SK-N-SH (cell line): Measurements from ENCODE around the gene BRD7. TPM values are rescaled to one million over a fixed set of nuclear protein-coding genes. Genes with fewer than 3 reads are reported as not detected.

Experiments
- CTCF ChIA-PET: fragments of 300-600, 350-600 bp; formaldehyde crosslinking; extraction: SDS; loops from one replicate; lab custom pipeline; 2021; lab: Yijun Ruan, JAX
- POLR2A ChIA-PET: fragments of 350-600 bp; sonication (Branson Sonifier 250); formaldehyde crosslinking; extraction: SDS; loops from one replicate; lab custom pipeline; 2020; ENCODE audit warnings: antibody characterized with exemption, inconsistent platforms; lab: Yijun Ruan, JAX
- DNase-seq: peaks from one replicate; pipeline ENCODE4 v3.0.0; 2012
- H2AFZ ChIP-seq: fragments of 200-600 bp; sonication (generic); 2 replicates; pipeline ENCODE4 v1.8.1; 2016; ENCODE audit warnings: antibody characterized with exemption, mild to moderate bottlenecking, low read depth
- H3F3A ChIP-seq: fragments of 200-600 bp; sonication (generic); replicated peaks from 2 replicates; pipeline ENCODE3; 2016; ENCODE audit warnings: antibody characterized with exemption, mild to moderate bottlenecking; ENCODE audit not compliant: insufficient read depth
- H3K27ac ChIP-seq, 2 experiments: fragments of 200-500 bp in 1 of 2; fragments of 200-600 bp in 1 of 2; sonication (Bioruptor generic) in 1 of 2; sonication (generic), shearing (Covaris generic) in 1 of 2; 2 replicates each; pipeline versions ENCODE4 v1.5.1 to v1.6.1; 2014 to 2016; ENCODE audit warnings: low read depth in 2 of 2, inconsistent platforms in 1 of 2, low read length in 1 of 2, mild to moderate bottlenecking in 1 of 2, mixed read lengths in 1 of 2
- H3K27me3 ChIP-seq: fragments of 200-600 bp; sonication (generic), shearing (Covaris generic); 2 replicates; pipeline ENCODE4 v1.6.1; 2016; ENCODE audit warnings: mixed run types; ENCODE audit not compliant: insufficient read depth
- H3K36me3 ChIP-seq, 2 experiments: fragments of 200-500 bp in 1 of 2; fragments of 200-600 bp in 1 of 2; sonication (Bioruptor generic) in 1 of 2; sonication (generic) in 1 of 2; replicated peaks in 1 of 2; 2 replicates each; pipeline versions ENCODE3 to v1.5.1; 2014 to 2016; ENCODE audit warnings: low read length in 1 of 2, mild to moderate bottlenecking in 1 of 2; ENCODE audit not compliant: insufficient read depth in 2 of 2, control insufficient read depth in 1 of 2
- H3K4me1 ChIP-seq, 2 experiments: fragments of 200-500 bp in 1 of 2; fragments of 200-600 bp in 1 of 2; sonication (Bioruptor generic) in 1 of 2; sonication (generic), shearing (Covaris generic) in 1 of 2; 2 replicates each; pipeline versions ENCODE4 v1.5.1 to v1.6.1; 2014 to 2016; ENCODE audit warnings: low read depth in 1 of 2, low read length in 1 of 2, mixed run types in 1 of 2; ENCODE audit not compliant: insufficient read depth in 2 of 2, control insufficient read depth in 1 of 2
- H3K4me2 ChIP-seq: fragments of 200-600 bp; sonication (generic), shearing (Covaris generic); 2 replicates; pipeline ENCODE4 v1.6.1; 2017; ENCODE audit warnings: mixed run types
- H3K4me3 ChIP-seq, 2 experiments: fragments of 200-500 bp in 1 of 2; fragments of 200-600 bp in 1 of 2; sonication (Bioruptor generic) in 1 of 2; sonication (generic), shearing (Covaris generic) in 1 of 2; 2 replicates each; pipeline versions ENCODE4 v1.5.1 to v1.8.1; 2014 to 2016; ENCODE audit warnings: low read depth in 2 of 2, inconsistent platforms in 1 of 2, low read length in 1 of 2, mild to moderate bottlenecking in 1 of 2, mixed read lengths in 1 of 2, moderate library complexity in 1 of 2
- H3K79me2 ChIP-seq: fragments of 200-600 bp; sonication (generic); 2 replicates; pipeline ENCODE4 v1.8.1; 2017; ENCODE audit warnings: mild to moderate bottlenecking; ENCODE audit not compliant: insufficient read depth
- H3K9ac ChIP-seq: fragments of 200-600 bp; sonication (generic); 2 replicates; pipeline ENCODE4 v1.6.1; 2017; ENCODE audit warnings: mixed run types
- H3K9me2 ChIP-seq: fragments of 200-600 bp; sonication (generic); 2 replicates; pipeline ENCODE4 v1.6.1; 2017; ENCODE audit warnings: mixed run types
- H3K9me3 ChIP-seq: fragments of 200-600 bp; sonication (generic); 2 replicates; pipeline ENCODE4 v1.6.1; 2017; ENCODE audit warnings: mixed run types, mild to moderate bottlenecking, moderate library complexity
- H4K20me1 ChIP-seq: fragments of 200-600 bp; sonication (generic); 2 replicates; pipeline ENCODE4 v1.6.1; 2017; ENCODE audit warnings: mild to moderate bottlenecking, mixed run types; ENCODE audit not compliant: insufficient read depth
- GABPA ChIP-seq: IDR thresholded peaks from 2 replicates; pipeline ENCODE4 v1.4.0; 2012; ENCODE audit warnings: low read depth, mild to moderate bottlenecking
- IRF3 ChIP-seq: fragments of 150-350 bp; IDR thresholded peaks from 2 replicates; pipeline ENCODE4 v1.6.1; 2016; ENCODE audit warnings: mild to moderate bottlenecking, low read depth, low read length
- JUND ChIP-seq: IDR thresholded peaks from 2 replicates; pipeline ENCODE4 v1.4.0; 2012
- MXI1 ChIP-seq: IDR thresholded peaks from 2 replicates; pipeline ENCODE4 v1.6.1; 2012; ENCODE audit warnings: mild to moderate bottlenecking, low read depth, low read length, improper control_type of control experiment
- PBX3 ChIP-seq: IDR thresholded peaks from 2 replicates; pipeline ENCODE4; 2012
- RAD21 ChIP-seq: IDR thresholded peaks from 2 replicates; pipeline ENCODE4 v1.6.1; 2012; ENCODE audit warnings: mild to moderate bottlenecking, low read length
- RXRA ChIP-seq: IDR thresholded peaks from 2 replicates; pipeline ENCODE4 v1.4.0; 2012; ENCODE audit warnings: low read depth, mild to moderate bottlenecking, borderline replicate concordance
- SIN3A ChIP-seq: IDR thresholded peaks from 2 replicates; pipeline ENCODE4 v1.6.1; 2012; ENCODE audit warnings: low read depth, mild to moderate bottlenecking, low read length, moderate library complexity, borderline replicate concordance
- TAF1 ChIP-seq: IDR thresholded peaks from 2 replicates; pipeline ENCODE4 v1.6.1; 2012; ENCODE audit warnings: low read depth, mild to moderate bottlenecking, low read length, moderate library complexity, borderline replicate concordance
- TCF12 ChIP-seq: IDR thresholded peaks from 2 replicates; pipeline ENCODE4 v1.4.0; 2012
- USF1 ChIP-seq: IDR thresholded peaks from 2 replicates; pipeline ENCODE4 v1.4.0; 2012; ENCODE audit warnings: low read depth, borderline replicate concordance
- YY1 ChIP-seq: IDR thresholded peaks from 2 replicates; pipeline ENCODE4 v1.4.0; 2012; ENCODE audit warnings: low read depth, mild to moderate bottlenecking
- WGBS: methylation state at CpG from one replicate; pipeline ENCODE4 v1.1.6; 2017; ENCODE audit warnings: low lambda C conversion rate; 5-methylcytosine and 5-hydroxymethylcytosine counted together
- polyA plus RNA-seq, 3 experiments: library from polyadenylated mRNA; depleted of rRNA; stranded (reverse); fragments of >200 nt; gene quantifications; 2 replicates each; pipeline ENCODE4 v1.2.3, GENCODE V29; 2012
- TF ChIP-seq, protein P1 (sequence below): fragments of 150-350 bp; IDR thresholded peaks from 2 replicates; pipeline ENCODE4 v1.6.1; 2017; ENCODE audit warnings: antibody characterized with exemption, low read length, low read depth, borderline replicate concordance
- TF ChIP-seq, protein P2 (sequence below): IDR thresholded peaks from 2 replicates; pipeline ENCODE4 v1.6.1; 2012; ENCODE audit warnings: mild to moderate bottlenecking, low read depth, low read length, moderate library complexity

BRD7 gene
- polyA plus RNA-seq, 1 of the 3 experiments (the other 2 are of a cell fraction) = 32.9 TPM

DNA sequence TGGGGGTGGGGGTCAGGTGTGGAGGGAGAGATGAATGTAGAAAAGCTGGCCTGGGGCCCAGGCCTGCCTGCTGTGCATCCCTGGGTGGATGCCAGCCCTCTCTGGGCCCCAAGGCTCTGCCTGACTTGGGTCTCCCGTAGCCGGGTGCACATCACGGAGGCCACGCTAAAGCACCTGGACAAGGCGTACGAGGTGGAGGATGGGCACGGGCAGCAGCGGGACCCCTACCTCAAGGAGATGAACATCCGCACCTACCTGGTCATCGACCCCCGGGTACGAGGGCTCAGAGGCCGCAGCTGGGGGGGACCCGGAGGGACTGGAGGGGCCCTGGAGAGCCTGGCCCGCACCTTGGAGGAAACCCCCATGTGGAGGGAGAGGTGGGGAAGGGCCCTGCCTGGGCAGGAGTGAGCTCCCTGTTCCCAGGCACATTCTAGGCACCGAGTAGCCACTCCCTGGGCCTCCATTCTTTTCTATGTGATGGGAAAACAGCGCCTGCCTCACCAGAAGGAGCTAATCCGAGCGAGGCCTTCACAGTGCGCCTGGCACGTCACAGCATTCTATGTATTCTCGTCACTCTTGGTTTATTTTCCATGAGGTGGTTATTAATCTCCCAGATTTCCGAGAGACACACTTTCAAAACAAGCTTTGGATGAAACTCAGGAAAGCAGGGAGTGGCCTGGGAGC is 67.7 kb downstream of the BRD7 start:
- Histone ChIP-seq H3K27ac (no peak overlapping the region), H3K4me2 (no peak overlapping the region), H3K9me3 (no peaks in the 10 kb centered on the region), H3K4me3 (no peak overlapping the region), H2AFZ (no peak overlapping the region), H3F3A (no peaks in the 10 kb centered on the region), H3K79me2 (no peaks in the 10 kb centered on the region), H3K36me3 (peaks cover 0 to 2% of the 10 kb centered on the region in 2 experiments), H3K27me3 (no peaks in the 10 kb centered on the region), H3K9me2 (no peaks in the 10 kb centered on the region), H3K9ac (no peak overlapping the region), H3K4me1 (peaks cover 0 to 21% of the 10 kb centered on the region in 2 experiments; a peak in 1 of 4 replicates), H4K20me1 (no peaks in the 10 kb centered on the region)
- DNase-seq = peak; percentile 24
- ChIA-PET CTCF (interaction anchor here (0.6 to 3.0 kb wide), 3 partner anchors 8 to 79 kb away, joined by 3 to 10 read pairs (median 3); no protein-coding TSS in a partner anchor), POLR2A (no interaction called here)
- TF ChIP-seq USF1 (no peak), IRF3 (no peak), RXRA (no peak), JUND (no peak), TCF12 (no peak)
- TF ChIP-seq, protein P1, sequence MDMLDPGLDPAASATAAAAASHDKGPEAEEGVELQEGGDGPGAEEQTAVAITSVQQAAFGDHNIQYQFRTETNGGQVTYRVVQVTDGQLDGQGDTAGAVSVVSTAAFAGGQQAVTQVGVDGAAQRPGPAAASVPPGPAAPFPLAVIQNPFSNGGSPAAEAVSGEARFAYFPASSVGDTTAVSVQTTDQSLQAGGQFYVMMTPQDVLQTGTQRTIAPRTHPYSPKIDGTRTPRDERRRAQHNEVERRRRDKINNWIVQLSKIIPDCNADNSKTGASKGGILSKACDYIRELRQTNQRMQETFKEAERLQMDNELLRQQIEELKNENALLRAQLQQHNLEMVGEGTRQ = no peak
- WGBS = 91% methylated on average over 21 of the region's 23 CpGs

- TF ChIP-seq TAF1 = no peak
- no peak for TF ChIP-seq GABPA
- no peak for TF ChIP-seq RAD21
- TF ChIP-seq, protein P2, sequence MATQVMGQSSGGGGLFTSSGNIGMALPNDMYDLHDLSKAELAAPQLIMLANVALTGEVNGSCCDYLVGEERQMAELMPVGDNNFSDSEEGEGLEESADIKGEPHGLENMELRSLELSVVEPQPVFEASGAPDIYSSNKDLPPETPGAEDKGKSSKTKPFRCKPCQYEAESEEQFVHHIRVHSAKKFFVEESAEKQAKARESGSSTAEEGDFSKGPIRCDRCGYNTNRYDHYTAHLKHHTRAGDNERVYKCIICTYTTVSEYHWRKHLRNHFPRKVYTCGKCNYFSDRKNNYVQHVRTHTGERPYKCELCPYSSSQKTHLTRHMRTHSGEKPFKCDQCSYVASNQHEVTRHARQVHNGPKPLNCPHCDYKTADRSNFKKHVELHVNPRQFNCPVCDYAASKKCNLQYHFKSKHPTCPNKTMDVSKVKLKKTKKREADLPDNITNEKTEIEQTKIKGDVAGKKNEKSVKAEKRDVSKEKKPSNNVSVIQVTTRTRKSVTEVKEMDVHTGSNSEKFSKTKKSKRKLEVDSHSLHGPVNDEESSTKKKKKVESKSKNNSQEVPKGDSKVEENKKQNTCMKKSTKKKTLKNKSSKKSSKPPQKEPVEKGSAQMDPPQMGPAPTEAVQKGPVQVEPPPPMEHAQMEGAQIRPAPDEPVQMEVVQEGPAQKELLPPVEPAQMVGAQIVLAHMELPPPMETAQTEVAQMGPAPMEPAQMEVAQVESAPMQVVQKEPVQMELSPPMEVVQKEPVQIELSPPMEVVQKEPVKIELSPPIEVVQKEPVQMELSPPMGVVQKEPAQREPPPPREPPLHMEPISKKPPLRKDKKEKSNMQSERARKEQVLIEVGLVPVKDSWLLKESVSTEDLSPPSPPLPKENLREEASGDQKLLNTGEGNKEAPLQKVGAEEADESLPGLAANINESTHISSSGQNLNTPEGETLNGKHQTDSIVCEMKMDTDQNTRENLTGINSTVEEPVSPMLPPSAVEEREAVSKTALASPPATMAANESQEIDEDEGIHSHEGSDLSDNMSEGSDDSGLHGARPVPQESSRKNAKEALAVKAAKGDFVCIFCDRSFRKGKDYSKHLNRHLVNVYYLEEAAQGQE = no peak
- no peak for TF ChIP-seq SIN3A
- no peak for TF ChIP-seq PBX3
- TF ChIP-seq YY1 = no peak
- no peak for TF ChIP-seq MXI1
- no peaks in the 10 kb centered on the region for H3K9me2 ChIP-seq
- H3K4me2 ChIP-seq = no peak overlapping the region
- no peaks in the 10 kb centered on the region for H4K20me1 ChIP-seq
- no peaks in the 10 kb centered on the region for H3K79me2 ChIP-seq
- no peaks in the 10 kb centered on the region for H3K27me3 ChIP-seq
- ChIA-PET POLR2A (no interaction called here), CTCF (interaction anchor here (1.0 kb wide), 1 partner anchor 275 kb away, joined by 3 read pairs; the partner anchor contains the start of gene CNEP1R1)
- no peaks in the 10 kb centered on the region for H3K9me3 ChIP-seq
- peaks cover 0 to 21% of the 10 kb centered on the region in 2 experiments; a peak in 1 of 4 replicates for H3K4me1 ChIP-seq
- no peaks in the 10 kb centered on the region for H3F3A ChIP-seq
- H3K27ac ChIP-seq = no peak overlapping the region; a peak in 1 of 4 replicates
- H2AFZ ChIP-seq = no peak overlapping the region
- H3K4me3 ChIP-seq = no peak overlapping the region
- DNase-seq = peak; percentile 26
- H3K36me3 ChIP-seq = peaks cover 0 to 2% of the 10 kb centered on the region in 2 experiments
- 86% methylated on average over 2 of the region's 12 CpGs for WGBS
- no peak overlapping the region for H3K9ac ChIP-seq
Observed at GRCh38 chr16:50299508-50300105, 69.2 kb downstream of the BRD7 start.
